Measurements from ENCODE around the gene NRROS. TPM values are rescaled to one million over a fixed set of nuclear protein-coding genes. Genes with fewer than 3 reads are reported as not detected.

Gene NRROS
- polyA plus RNA-seq, 4 donors, result 2.8 to 5.6 (median 4.0) TPM

GRCh38 chr3:196673632-196674031 is 34.1 kb downstream of the NRROS start:
- no peak for DNase-seq (ENCODE audit: low read depth in 4 of 4, low spot score in 3 of 4)

GRCh38 chr3:196677353-196677752 is 37.9 kb downstream of the NRROS start:
- no peak for DNase-seq (ENCODE audit: low read depth in 4 of 4, low spot score in 3 of 4)

- DNase-seq (ENCODE audit: low read depth in 4 of 4, low spot score in 3 of 4), result no peak
Measured at GRCh38 chr3:196677931-196678330, 38.4 kb downstream of the NRROS start.

- DNase-seq (ENCODE audit: low read depth in 4 of 4, low spot score in 3 of 4), result peak in 3 of 4 donors; percentile 33 to 39 (median 39)
Measured at GRCh38 chr3:196684548-196685407, 45.3 kb downstream of the NRROS start.

GRCh38 chr3:196686436-196686835 is 46.9 kb downstream of the NRROS start:
- no peak for DNase-seq (ENCODE audit: low read depth in 4 of 4, low spot score in 3 of 4)

GRCh38 chr3:196688349-196688748 is 48.9 kb downstream of the NRROS start:
- DNase-seq (ENCODE audit: low read depth in 4 of 4, low spot score in 3 of 4), result no peak

GRCh38 chr3:196689941-196690660 is 50.6 kb downstream of the NRROS start:
- no peak for DNase-seq (ENCODE audit: low read depth in 4 of 4, low spot score in 3 of 4)

GRCh38 chr3:196691386-196691785 is 51.9 kb downstream of the NRROS start:
- no peak for DNase-seq (ENCODE audit: low read depth in 4 of 4, low spot score in 3 of 4)

- no peak for DNase-seq (ENCODE audit: low read depth in 4 of 4, low spot score in 3 of 4)
Measured at GRCh38 chr3:196694202-196694638, 54.7 kb downstream of the NRROS start.

GRCh38 chr3:196694941-196695848 is 55.7 kb downstream of the NRROS start:
- DNase-seq (ENCODE audit: low read depth in 4 of 4, low spot score in 3 of 4), result no peak

- no peak for DNase-seq (ENCODE audit: low read depth in 4 of 4, low spot score in 3 of 4)
Measured at GRCh38 chr3:196695849-196696226, 56.3 kb downstream of the NRROS start.

- DNase-seq (ENCODE audit: low read depth in 4 of 4, low spot score in 3 of 4), result no peak
Measured at GRCh38 chr3:196697270-196697669, 57.8 kb downstream of the NRROS start.

GRCh38 chr3:196699749-196700148 is 60.3 kb downstream of the NRROS start:
- no peak for DNase-seq (ENCODE audit: low read depth in 4 of 4, low spot score in 3 of 4)

- no peak for DNase-seq (ENCODE audit: low read depth in 4 of 4, low spot score in 3 of 4)
Measured at GRCh38 chr3:196700801-196701200, 61.3 kb downstream of the NRROS start.

GRCh38 chr3:196706327-196706726 is 66.8 kb downstream of the NRROS start:
- DNase-seq (ENCODE audit: low read depth in 4 of 4, low spot score in 3 of 4), result no peak

- DNase-seq (ENCODE audit: low read depth in 4 of 4, low spot score in 3 of 4), result no peak
Measured at GRCh38 chr3:196706731-196707130, 67.2 kb downstream of the NRROS start.

- DNase-seq (ENCODE audit: low read depth in 4 of 4, low spot score in 3 of 4), result no peak
Measured at GRCh38 chr3:196707566-196707965, 68.1 kb downstream of the NRROS start.

GRCh38 chr3:196708467-196708866 is 69.0 kb downstream of the NRROS start:
- DNase-seq (ENCODE audit: low read depth in 4 of 4, low spot score in 3 of 4), result no peak

Data from left renal pelvis (tissue), 4 donors.